ENCODE results near the gene ANKRD65. TPM values are rescaled to one million over a fixed set of nuclear protein-coding genes. Genes with fewer than 3 reads are reported as not detected.
"Not testable (repeated sequence)": the region's sequence is repeated elsewhere in the genome, so short reads cannot be mapped to it uniquely, and the experiment has no call there.

Gene ANKRD65
- total RNA-seq, 1 donor from 2014 or later, result 0.15 TPM

DNA sequence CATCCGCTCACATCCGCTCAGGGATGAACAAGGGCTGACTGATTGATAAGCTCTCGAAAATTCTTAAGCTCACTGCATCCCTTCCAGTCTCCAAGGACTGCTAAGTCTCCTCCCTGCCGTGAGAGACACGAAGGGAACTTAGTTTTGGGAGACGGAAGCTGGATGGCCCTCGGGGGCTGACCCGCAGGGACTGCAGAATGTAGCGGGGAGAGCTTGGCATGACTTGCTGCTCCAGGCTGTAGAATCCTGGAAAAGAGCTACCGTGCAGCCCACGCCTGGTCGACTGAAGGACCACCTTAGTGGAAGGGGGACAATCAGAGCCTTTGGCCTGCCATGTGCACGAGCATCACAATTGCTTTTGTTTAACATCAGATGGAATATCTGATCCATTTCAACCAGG is 5.3 kb downstream of the ANKRD65 start:
- H3K9me3 Mint-ChIP-seq, result peaks cover 3% of the 10 kb centered on the region
- H3K36me3 Mint-ChIP-seq, result peaks cover 4% of the 10 kb centered on the region
- Histone ChIP-seq H3K4me2 (no peak overlapping the region), H3F3A (ENCODE audit: low read depth) (peaks cover 19% of the 10 kb centered on the region), H3K36me3 (no peaks in the 10 kb centered on the region), H2AFZ (replicated peaks) (no peak overlapping the region), H3K27ac (no peak overlapping the region), H3K79me2 (ENCODE audit: low read depth) (peaks cover 6% of the 10 kb centered on the region), H4K20me1 (ENCODE audit: low read depth) (peaks cover 3% of the 10 kb centered on the region), H3K27me3 (no peaks in the 10 kb centered on the region), H3K4me1 (peaks cover 1% of the 10 kb centered on the region), H3K9ac (no peak overlapping the region), H3K9me3 (ENCODE audit: low read depth) (no peaks in the 10 kb centered on the region), H3K4me3 (no peak overlapping the region)
- H3K4me1 Mint-ChIP-seq, result peaks cover 27% of the 10 kb centered on the region
- H3K27ac Mint-ChIP-seq, result no peak overlapping the region
- H3K4me3 Mint-ChIP-seq, result no peak overlapping the region
- no peak for TF ChIP-seq CTCF (IDR thresholded peaks at IDR 0.05)
- TF ChIP-seq EZH2 (IDR thresholded peaks at IDR 0.05), result no peak
- no peak for TF ChIP-seq EZH2phosphoT487 (IDR thresholded peaks at IDR 0.05)
- H3K27me3 Mint-ChIP-seq (ENCODE audit: insufficient read depth, low read depth), result peaks cover 2% of the 10 kb centered on the region
- DNase-seq (ENCODE audit: low spot score), result no peak

DNA sequence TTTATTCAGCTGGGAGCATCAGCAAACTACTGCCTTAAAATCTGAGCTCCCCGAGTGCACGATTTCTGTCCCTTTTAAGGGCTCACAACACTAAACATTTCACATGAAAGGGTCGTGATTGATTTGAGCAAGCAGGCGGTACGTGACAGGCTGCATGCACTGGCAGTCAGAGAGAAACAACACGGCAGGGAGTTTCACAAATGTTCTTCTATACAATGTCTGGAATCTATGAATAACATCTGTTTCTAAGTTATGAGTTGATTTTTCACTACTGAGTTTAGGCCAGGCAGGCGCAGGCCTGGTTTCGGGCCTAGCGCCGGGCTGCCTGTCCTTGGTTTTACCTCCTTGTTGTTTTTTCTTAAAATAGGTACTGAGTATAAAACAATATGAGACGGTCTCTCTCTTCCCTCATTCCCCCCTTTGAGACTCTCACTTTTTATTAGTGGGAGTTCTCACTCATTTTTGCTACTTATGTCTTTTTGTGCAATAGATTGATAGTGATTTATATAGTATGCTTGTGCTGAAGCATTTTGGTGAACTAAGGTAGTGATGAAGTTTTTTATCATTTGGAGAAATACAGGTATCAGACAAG is 8.7 kb downstream of the ANKRD65 start:
- peaks cover 12% of the 10 kb centered on the region for H3K36me3 Mint-ChIP-seq
- H3K27ac Mint-ChIP-seq; H3K27ac ChIP-seq; H3K36me3 ChIP-seq; H3K27me3 ChIP-seq; H3K9me3 ChIP-seq (ENCODE audit: low read depth); H3K9ac ChIP-seq; H3K4me3 ChIP-seq; DNase-seq (ENCODE audit: low spot score); H3K4me2 ChIP-seq; H3K9me3 Mint-ChIP-seq; H2AFZ ChIP-seq (replicated peaks); H3K27me3 Mint-ChIP-seq (ENCODE audit: insufficient read depth, low read depth): not testable (repeated sequence)
- Histone ChIP-seq H4K20me1 (ENCODE audit: low read depth) (peaks cover 34% of the 10 kb centered on the region), H3K79me2 (ENCODE audit: low read depth) (peaks cover 35% of the 10 kb centered on the region), H3K4me1 (peaks cover 22% of the 10 kb centered on the region), H3F3A (ENCODE audit: low read depth) (peaks cover 33% of the 10 kb centered on the region)
- peak overlapping the region; percentile 43 for H3K4me3 Mint-ChIP-seq
- H3K4me1 Mint-ChIP-seq, result peaks cover 25% of the 10 kb centered on the region

- peaks cover 22% of the 10 kb centered on the region for H3K4me1 Mint-ChIP-seq
- Histone ChIP-seq H3K4me2 (no peak overlapping the region), H3K36me3 (no peaks in the 10 kb centered on the region), H2AFZ (replicated peaks) (no peak overlapping the region), H3K27me3 (no peaks in the 10 kb centered on the region), H4K20me1 (ENCODE audit: low read depth) (peaks cover 34% of the 10 kb centered on the region), H3K9ac (no peak overlapping the region), H3K4me1 (peaks cover 22% of the 10 kb centered on the region), H3K27ac (no peak overlapping the region), H3K4me3 (no peak overlapping the region), H3K9me3 (ENCODE audit: low read depth) (no peaks in the 10 kb centered on the region), H3F3A (ENCODE audit: low read depth) (peaks cover 32% of the 10 kb centered on the region), H3K79me2 (ENCODE audit: low read depth) (peaks cover 42% of the 10 kb centered on the region)
- peak overlapping the region; percentile 34 for H3K27ac Mint-ChIP-seq
- peaks cover 4% of the 10 kb centered on the region for H3K27me3 Mint-ChIP-seq (ENCODE audit: insufficient read depth, low read depth)
- H3K4me3 Mint-ChIP-seq, result no peak overlapping the region
- peaks cover 3% of the 10 kb centered on the region for H3K9me3 Mint-ChIP-seq
- peaks cover 12% of the 10 kb centered on the region for H3K36me3 Mint-ChIP-seq
- DNase-seq (ENCODE audit: low spot score), result no peak
- TF ChIP-seq CTCF (IDR thresholded peaks at IDR 0.05) (no peak), EZH2phosphoT487 (IDR thresholded peaks at IDR 0.05) (no peak), EZH2 (IDR thresholded peaks at IDR 0.05) (no peak)
Measured at GRCh38 chr1:1411626-1412025, 9.4 kb downstream of the ANKRD65 start.

- H3K27ac ChIP-seq, result peak overlapping the region; percentile 9
- H3K36me3 ChIP-seq; DNase-seq (ENCODE audit: low spot score); H3K9me3 ChIP-seq (ENCODE audit: low read depth); H3K4me3 Mint-ChIP-seq; H3K9me3 Mint-ChIP-seq; H3K27me3 ChIP-seq; H2AFZ ChIP-seq (replicated peaks); H3K27me3 Mint-ChIP-seq (ENCODE audit: insufficient read depth, low read depth); H3K27ac Mint-ChIP-seq; H3K9ac ChIP-seq: not testable (repeated sequence)
- Mint-ChIP-seq H3K4me1 (peaks cover 25% of the 10 kb centered on the region), H3K36me3 (peaks cover 19% of the 10 kb centered on the region)
- peaks cover 41% of the 10 kb centered on the region for H4K20me1 ChIP-seq (ENCODE audit: low read depth)
- peak overlapping the region; percentile 85 for H3K4me2 ChIP-seq
- peaks cover 44% of the 10 kb centered on the region for H3F3A ChIP-seq (ENCODE audit: low read depth)
- peak overlapping the region; percentile 20 for H3K4me3 ChIP-seq
- H3K79me2 ChIP-seq (ENCODE audit: low read depth), result peaks cover 56% of the 10 kb centered on the region
- H3K4me1 ChIP-seq, result peaks cover 30% of the 10 kb centered on the region
Measured at GRCh38 chr1:1410238-1410637, 10.8 kb downstream of the ANKRD65 start.

Data from neural progenitor cell (in vitro differentiated cells).